ENCODE measurements around the gene NEK6. TPM values are rescaled to one million over a fixed set of nuclear protein-coding genes. Genes with fewer than 3 reads are reported as not detected.
A peak's percentile ranks its signal among the peaks of the same experiment; 100 is the strongest.

NEK6 gene
- total and polyA plus RNA-seq, 2 of the 8 experiments (the other 6 are each of a cell fraction or from before 2014, with no cell fraction given) = 17.7 to 19.7 TPM

GRCh38 chr9:124389146-124389939, 131.6 kb downstream of the NEK6 start:
- Histone ChIP-seq H2BK120ac (replicated peaks; ENCODE audit: low read depth, low read length) (no peak overlapping the region), H4K91ac (replicated peaks; ENCODE audit: insufficient read length, low read length) (no peak overlapping the region), H3K27me3 (replicated peaks in 1 of 4; ENCODE audit: control insufficient read depth in 3 of 4, extremely low read depth in 1 of 4, insufficient read depth in 3 of 4, low read length in 3 of 4) (no peaks in the 10 kb centered on the region), H4K8ac (ENCODE audit: extremely low read depth, insufficient read depth, low read length) (no peak overlapping the region), H3K79me2 (ENCODE audit: control insufficient read depth in 1 of 2, insufficient read depth in 2 of 2, low read length in 2 of 2) (peaks cover 8 to 90% of the 10 kb centered on the region in 2 experiments; a peak in 3 of 4 replicates), H2BK15ac (ENCODE audit: low read length) (no peak overlapping the region), H3K79me1 (ENCODE audit: low read depth, low read length) (peaks cover 10% of the 10 kb centered on the region; the same call in 1 of the 2 replicates), H2AFZ (ENCODE audit: low read length) (no peak overlapping the region), H2BK12ac (ENCODE audit: low read depth, low read length) (no peak overlapping the region), H3K18ac (ENCODE audit: extremely low read depth, low read length) (no peak overlapping the region), H3K9me3 (ENCODE audit: insufficient read depth in 2 of 2, low read depth in 1 of 2, low read length in 1 of 2) (no peaks in the 10 kb centered on the region), H3K36me3 (ENCODE audit: control insufficient read depth in 2 of 4, insufficient read depth in 4 of 4, low read length in 3 of 4) (peaks cover 0 to 2% (median 0%) of the 10 kb centered on the region in 4 experiments; a peak in 1 of 8 replicates), H4K20me1 (replicated peaks in 1 of 2; ENCODE audit: control insufficient read depth in 1 of 2, insufficient read depth in 2 of 2, low read length in 2 of 2) (peaks cover 11% of the 10 kb centered on the region in 2 experiments), H3K14ac (ENCODE audit: insufficient read length) (no peak overlapping the region), H3K4me3 (ENCODE audit: extremely low read depth in 1 of 4, insufficient read depth in 2 of 4, low read depth in 3 of 4, low read length in 4 of 4) (no peak overlapping the region), H3K23ac (ENCODE audit: insufficient read length) (no peak overlapping the region), H3K56ac (replicated peaks; ENCODE audit: insufficient read length, low read depth, low read length) (no peak overlapping the region), H3K9ac (replicated peaks in 1 of 4; ENCODE audit: extremely low read depth in 1 of 4, low read depth in 3 of 4, low read length in 3 of 4) (no peak overlapping the region), H3K4ac (replicated peaks; ENCODE audit: insufficient read length, low read depth, low read length) (no peak overlapping the region), H2BK20ac (ENCODE audit: low read length) (no peak overlapping the region), H3K4me2 (ENCODE audit: insufficient read depth in 1 of 2, low read depth in 2 of 2, low read length in 2 of 2) (no peak overlapping the region), H3K23me2 (ENCODE audit: low read depth, low read length) (no peaks in the 10 kb centered on the region), H4K5ac (ENCODE audit: insufficient read length, low read depth, low read length) (no peak overlapping the region), H2AK5ac (ENCODE audit: low read depth, low read length) (no peak overlapping the region), H3K27ac (ENCODE audit: low read depth, low read length) (0 out of 2 replicates have a peak overlapping the region, but pooled peaks have one; percentile 5), H3K4me1 (replicated peaks in 1 of 4; ENCODE audit: control insufficient read depth in 3 of 4, insufficient read depth in 4 of 4, low read length in 3 of 4) (peaks cover 3 to 16% (median 9%) of the 10 kb centered on the region in 4 experiments; a peak in 5 of 7 replicates), H2BK5ac (ENCODE audit: low read depth, low read length) (no peak overlapping the region)
- ChIA-PET CTCF (ENCODE audit: partially characterized antibody) (interaction anchor here (0.6 to 21.3 kb wide), 10 partner anchors 10 to 76 kb away, joined by 3 to 330 read pairs (median 7); partner anchors contain the start of gene PSMB7), POLR2A (ENCODE audit: partially characterized antibody) (interaction anchor here (1.0 kb wide), 2 partner anchors 24 to 148 kb away, joined by 3 to 4 read pairs; no protein-coding TSS in a partner anchor)
- no peak for FAIRE-seq
- no peak for DNase-seq (ENCODE audit: low read depth in 1 of 2, low spot score in 2 of 2)
- 71% methylated on average over 7 of the region's 7 CpGs; no CpG with 5 or more reads in 1 of the 2 experiments for WGBS, 2 experiments (ENCODE audit: extremely low coverage in 1 of 2, insufficient coverage in 1 of 2, insufficient read length in 1 of 2, insufficient replicate concordance in 2 of 2, low coverage in 1 of 2, low lambda C conversion rate in 2 of 2, missing lambda C conversion rate in 1 of 2)
- TF ChIP-seq TEAD4 (IDR thresholded peaks at IDR 0.05; ENCODE audit: low read depth, low read length) (no peak), CBX8 (IDR thresholded peaks at IDR 0.05; ENCODE audit: borderline replicate concordance, low read depth, low read length) (no peak), SP4 (IDR thresholded peaks at IDR 0.05; ENCODE audit: low read length) (no peak), BRCA1 (IDR thresholded peaks at IDR 0.05; ENCODE audit: low read depth, low read length) (no peak), BCL11A (IDR thresholded peaks at IDR 0.05; ENCODE audit: low read depth in 2 of 2, low read length in 2 of 2) (no peak), CTCF (IDR thresholded peaks at IDR 0.05; ENCODE audit: control extremely low read depth in 1 of 3, insufficient read depth in 1 of 3, low read depth in 1 of 3, low read length in 3 of 3) (no peak), TCF12 (IDR thresholded peaks at IDR 0.05; ENCODE audit: low read depth, low read length) (no peak), CREB1 (IDR thresholded peaks at IDR 0.05) (no peak), ZNF274 (IDR thresholded peaks at IDR 0.05; ENCODE audit: borderline replicate concordance, extremely low read depth, low read length) (no peak)

All from H1 (cell line).